ENCODE results near the gene KANK2.

DNA sequence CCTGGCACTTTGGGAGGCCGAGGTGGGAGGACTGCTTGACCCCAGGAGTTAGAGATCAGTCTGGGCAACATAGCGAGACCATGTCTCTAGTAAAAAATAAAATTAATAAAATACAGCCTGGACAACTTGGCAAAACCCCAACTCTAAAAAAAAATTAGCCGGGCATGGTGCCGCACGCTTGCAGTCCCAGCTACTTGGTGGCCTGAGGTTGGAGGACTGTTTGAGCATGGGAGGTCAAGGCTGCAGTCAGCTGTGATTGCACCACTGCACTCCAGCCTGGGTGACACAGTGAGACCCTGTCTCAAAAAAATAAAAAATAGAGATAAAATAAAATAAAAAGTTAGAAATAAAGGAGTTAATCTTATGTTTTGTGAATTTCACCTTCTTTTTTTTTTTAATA lies 26.2 kb downstream of the KANK2 start:
- TF ChIP-seq POLR2A (IDR thresholded peaks at IDR 0.05; ENCODE audit: low read length) = no peak
- no peak for TF ChIP-seq GATA1 (IDR thresholded peaks at IDR 0.05; ENCODE audit: low read depth, low read length)

Data from erythroblast (primary cell).